GM12801 (cell line): Measurements from ENCODE around the gene MYO15A.

Source experiments
- CTCF ChIP-seq: IDR thresholded peaks from one replicate; pipeline ENCODE4 v1.5.1; 2011; ENCODE audit warnings: control low read depth; ENCODE audit not compliant: insufficient read length; ENCODE audit errors: extremely low read depth

The MYO15A gene

GRCh38 chr17:18151290-18151689, 42.7 kb downstream of the MYO15A start:
- no peak for TF ChIP-seq CTCF

- no peak for TF ChIP-seq CTCF
Observed at GRCh38 chr17:18155179-18155578, 46.6 kb downstream of the MYO15A start.

GRCh38 chr17:18156171-18156975, 47.8 kb downstream of the MYO15A start:
- no peak for TF ChIP-seq CTCF

- no peak for TF ChIP-seq CTCF
Observed at GRCh38 chr17:18156976-18157280, 48.4 kb downstream of the MYO15A start.

GRCh38 chr17:18157354-18157985, 48.9 kb downstream of the MYO15A start:
- TF ChIP-seq CTCF = no peak

- no peak for TF ChIP-seq CTCF
Observed at GRCh38 chr17:18158022-18158600, 49.6 kb downstream of the MYO15A start.

- no peak for TF ChIP-seq CTCF
Observed at GRCh38 chr17:18159551-18160120, 51.1 kb downstream of the MYO15A start.
